GM12892 (cell line): ENCODE data around the gene ETV4.
"Not testable (repeated sequence)": the region's sequence is repeated elsewhere in the genome, so short reads cannot be mapped to it uniquely, and the experiment has no call there.

Experiments used
- DNase-seq: peaks from one replicate; pipeline ENCODE4 v3.0.0; 2011; ENCODE audit not compliant: insufficient read length
- FAIRE-seq: peaks from 2 replicates; lab custom pipeline; 2011; peaks lifted over from hg19 to GRCh38; lab: Jason Lieb, UNC
- POLR2A ChIP-seq: IDR thresholded peaks from 2 replicates; pipeline ENCODE4 v1.6.1; 2011; ENCODE audit warnings: low read depth, low read length, control low read depth
- POLR2AphosphoS5 ChIP-seq: IDR thresholded peaks from 2 replicates; pipeline ENCODE4 v1.6.1; 2011; ENCODE audit warnings: low read depth, low read length, control low read depth
- TAF1 ChIP-seq: IDR thresholded peaks from 2 replicates; pipeline ENCODE4 v1.6.1; 2011; ENCODE audit warnings: low read depth, mild to moderate bottlenecking, control low read depth, low read length, borderline replicate concordance

ETV4 gene

GRCh38 chr17:43524945-43525575, 21.1 kb downstream of the ETV4 start:
- TF ChIP-seq POLR2A (no peak), POLR2AphosphoS5 (no peak), TAF1 (no peak)
- FAIRE-seq, result no peak

DNA sequence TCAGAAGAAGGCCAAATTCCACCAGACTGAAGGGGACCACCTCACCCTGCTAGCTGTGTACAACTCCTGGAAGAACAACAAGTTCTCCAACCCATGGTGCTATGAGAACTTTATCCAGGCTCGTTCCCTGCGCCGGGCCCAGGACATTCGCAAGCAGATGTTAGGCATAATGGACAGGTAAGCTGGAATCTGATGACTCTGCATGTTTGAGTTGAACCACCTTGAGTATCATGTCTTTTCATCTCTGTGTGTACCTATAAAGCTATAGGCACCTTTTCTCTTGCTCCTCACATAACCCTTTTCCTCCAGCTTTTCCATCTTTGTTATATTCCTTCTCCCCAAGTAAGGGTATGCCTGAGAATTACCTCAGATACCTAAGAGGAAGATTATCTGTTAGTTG, 24.8 kb downstream of the ETV4 start:
- TF ChIP-seq POLR2A (no peak), POLR2AphosphoS5 (no peak), TAF1 (no peak)
- FAIRE-seq, result no peak
- no peak for DNase-seq

More at GRCh38 chr17:43524945-43525575, 21.1 kb downstream of the ETV4 start:
- DNase-seq, result no peak

- DNase-seq, result no peak
- FAIRE-seq, result peak; percentile 62
- no peak for TF ChIP-seq TAF1
- no peak for TF ChIP-seq POLR2A
- TF ChIP-seq POLR2AphosphoS5, result no peak
Measured at GRCh38 chr17:43517615-43518386, 28.3 kb downstream of the ETV4 start.

- FAIRE-seq, result peak; percentile 51
- no peak for TF ChIP-seq POLR2A
- no peak for TF ChIP-seq TAF1
- no peak for DNase-seq
Measured at GRCh38 chr17:43517161-43517560, 29.0 kb downstream of the ETV4 start.

- DNase-seq (no peak), FAIRE-seq (peak; percentile 42)
- TF ChIP-seq POLR2AphosphoS5 (no peak), POLR2A (no peak), TAF1 (no peak)
Measured at GRCh38 chr17:43515656-43516055, 30.5 kb downstream of the ETV4 start.

DNA sequence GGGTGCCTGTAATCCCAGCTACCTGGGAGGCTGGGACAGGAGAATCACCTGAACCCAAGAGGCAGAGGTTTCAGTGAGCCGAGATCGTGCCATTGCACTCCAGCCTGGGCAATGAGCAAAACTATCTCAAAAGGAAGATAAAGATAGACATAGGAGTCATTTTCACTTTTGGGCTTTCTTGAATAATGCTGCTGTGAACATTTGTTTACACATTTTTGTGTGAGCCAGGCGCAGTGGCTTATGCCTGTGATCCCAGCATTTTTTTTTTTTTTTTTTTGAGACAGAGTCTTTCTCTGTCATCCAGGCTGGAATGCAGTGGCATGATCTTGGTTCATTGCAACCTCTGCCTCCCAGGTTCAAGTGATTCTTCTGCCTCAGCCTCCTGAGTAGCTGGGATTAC, 34.9 kb downstream of the ETV4 start:
- DNase-seq, FAIRE-seq: not testable (repeated sequence)

DNA sequence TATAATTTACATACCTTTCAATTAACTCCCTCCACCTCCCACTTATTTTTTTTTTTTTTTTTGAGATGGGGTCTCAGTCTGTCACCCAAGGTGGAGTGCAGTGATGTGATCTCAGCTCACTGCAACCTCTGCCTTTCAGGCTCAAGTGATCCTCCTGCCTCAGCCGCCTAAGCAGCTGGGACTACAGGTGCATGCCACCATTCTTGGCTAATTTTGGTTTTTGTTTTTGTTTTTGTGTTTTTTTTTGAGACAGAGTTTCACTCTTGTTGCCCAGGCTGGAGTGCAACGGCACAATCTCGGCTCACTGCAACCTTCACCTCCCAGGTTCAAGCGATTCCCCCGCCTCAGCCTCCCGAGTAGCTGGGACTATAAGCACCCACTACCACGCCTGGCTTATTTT, 36.7 kb downstream of the ETV4 start:
- FAIRE-seq, result peak; percentile 58
- not testable (repeated sequence) for DNase-seq

GRCh38 chr17:43490621-43491020, 55.5 kb downstream of the ETV4 start:
- DNase-seq (no peak), FAIRE-seq (no peak)
- TF ChIP-seq POLR2AphosphoS5, result no peak
- TF ChIP-seq TAF1, result no peak
- TF ChIP-seq POLR2A, result no peak

DNA sequence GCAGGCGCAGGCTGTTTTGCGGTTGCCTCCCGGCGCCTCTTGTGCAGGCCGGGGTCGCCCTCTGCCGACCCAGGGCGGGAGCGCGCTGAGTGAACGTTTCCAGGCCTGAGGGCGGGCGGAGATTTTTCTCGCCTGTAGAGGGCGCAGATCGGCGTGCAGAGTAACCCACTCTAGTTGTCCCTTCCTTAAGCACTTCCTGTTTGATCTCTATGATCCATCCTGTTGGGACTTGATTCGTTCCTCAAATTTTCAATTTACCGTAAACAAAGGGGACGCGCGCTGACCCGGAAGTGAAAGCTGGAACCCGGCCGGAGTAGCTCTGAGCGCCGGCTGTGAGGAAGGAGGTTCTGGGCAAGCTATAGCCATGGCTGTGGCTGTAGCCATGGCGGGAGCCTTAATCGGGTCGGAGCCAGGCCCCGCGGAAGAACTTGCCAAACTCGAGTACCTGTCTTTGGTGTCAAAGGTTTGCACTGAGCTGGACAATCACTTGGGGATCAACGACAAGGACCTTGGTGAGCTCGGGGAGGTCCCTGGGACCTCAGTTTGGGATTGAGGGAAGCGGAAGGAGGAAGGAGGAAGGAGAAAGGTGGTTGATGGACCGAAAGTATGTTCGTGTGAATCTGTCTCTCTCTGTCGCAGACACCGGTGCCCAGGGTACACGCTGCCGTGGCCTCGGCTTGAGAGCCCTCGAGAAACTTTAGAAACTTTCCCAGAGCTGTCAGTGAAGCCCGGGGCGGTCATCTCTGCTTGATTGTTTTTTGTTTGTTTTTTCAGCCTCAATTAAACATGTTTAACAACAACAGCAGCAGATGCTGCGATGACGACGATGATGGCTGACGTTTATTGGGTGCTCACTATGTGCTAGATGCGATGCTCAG, 62.2 kb downstream of the ETV4 start, which contains the start of gene DHX8:
Gene DHX8, plus strand, starts transcription at position 302 of the 878 bp plus-strand sequence. Its CDS starts 63 bp downstream, at position 365.
- TF ChIP-seq POLR2A (peak; percentile 92), POLR2AphosphoS5 (peak; percentile 83), TAF1 (peak; percentile 86; the same call in 1 of the 2 replicates)
- DNase-seq (peak; percentile 74), FAIRE-seq (peak; percentile 95)

- no peak for TF ChIP-seq TAF1
- TF ChIP-seq POLR2A, result no peak
- DNase-seq (no peak), FAIRE-seq (peak; percentile 33)
Measured at GRCh38 chr17:43482103-43483012, 63.8 kb downstream of the ETV4 start.

- FAIRE-seq, result no peak
- DNase-seq, result no peak
- no peak for TF ChIP-seq POLR2AphosphoS5
- TF ChIP-seq POLR2A, result no peak
- no peak for TF ChIP-seq TAF1
Measured at GRCh38 chr17:43479948-43480347, 66.2 kb downstream of the ETV4 start.
